CD4-positive, alpha-beta T cell treated with Interleukin-4 for 4 hours (primary cell): ENCODE measurements around the gene CYP2F1.
"Not testable (repeated sequence)": the region's sequence is repeated elsewhere in the genome, so short reads cannot be mapped to it uniquely, and the experiment has no call there.

Experiments
- DNase-seq: peaks from one replicate; pipeline ENCODE4 v3.0.0-alpha.2; 2020

The CYP2F1 gene

GRCh38 chr19:41127801-41128300, 13.6 kb downstream of the CYP2F1 start:
- DNase-seq: peak; percentile 80

DNA sequence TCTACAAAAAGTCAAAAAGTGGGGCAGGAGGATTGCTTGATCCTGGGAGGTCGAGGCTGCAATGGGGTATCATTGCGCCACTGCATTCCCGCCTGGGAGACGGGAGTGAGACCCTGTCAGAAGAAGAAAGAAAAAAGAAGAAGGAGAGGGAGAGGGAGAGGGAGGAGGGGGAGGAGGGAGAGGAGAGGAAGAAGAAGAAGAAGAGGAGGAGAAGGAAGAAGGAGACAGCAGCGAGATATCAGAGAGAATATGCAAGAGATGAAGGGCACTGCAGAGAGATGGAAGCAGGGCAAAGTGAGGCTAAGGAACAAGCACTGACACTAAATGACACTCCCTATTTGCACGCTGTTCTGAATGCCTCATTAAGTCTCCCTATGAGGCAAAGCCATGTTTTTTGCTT, 14.5 kb downstream of the CYP2F1 start:
- no peak for DNase-seq

- DNase-seq: no peak
Measured at GRCh38 chr19:41131186-41131585, 17.0 kb downstream of the CYP2F1 start.

DNA sequence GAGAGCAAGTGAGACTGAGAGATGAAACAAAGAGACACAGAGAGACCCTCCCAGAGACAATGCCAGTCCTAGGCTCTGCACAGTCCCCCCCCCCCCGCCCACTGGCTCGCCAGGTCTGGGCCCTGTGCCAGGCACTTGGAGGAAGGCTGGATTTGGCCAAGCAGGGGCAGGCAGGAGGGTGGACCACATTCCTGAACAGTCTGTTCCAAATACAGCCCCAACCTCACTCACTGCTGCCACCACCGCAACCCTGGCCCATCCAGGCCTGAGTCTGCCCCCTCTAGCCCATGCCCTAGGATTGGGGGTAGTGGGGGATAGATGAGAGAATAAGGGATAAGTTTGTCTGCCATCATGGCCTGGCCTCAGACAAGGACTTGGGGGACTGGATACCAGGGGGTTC, 19.0 kb downstream of the CYP2F1 start:
- DNase-seq: no peak

- DNase-seq: no peak
Measured at GRCh38 chr19:41134616-41135015, 20.4 kb downstream of the CYP2F1 start.

- peak; percentile 48 for DNase-seq
Measured at GRCh38 chr19:41135390-41136384, 21.5 kb downstream of the CYP2F1 start.

DNA sequence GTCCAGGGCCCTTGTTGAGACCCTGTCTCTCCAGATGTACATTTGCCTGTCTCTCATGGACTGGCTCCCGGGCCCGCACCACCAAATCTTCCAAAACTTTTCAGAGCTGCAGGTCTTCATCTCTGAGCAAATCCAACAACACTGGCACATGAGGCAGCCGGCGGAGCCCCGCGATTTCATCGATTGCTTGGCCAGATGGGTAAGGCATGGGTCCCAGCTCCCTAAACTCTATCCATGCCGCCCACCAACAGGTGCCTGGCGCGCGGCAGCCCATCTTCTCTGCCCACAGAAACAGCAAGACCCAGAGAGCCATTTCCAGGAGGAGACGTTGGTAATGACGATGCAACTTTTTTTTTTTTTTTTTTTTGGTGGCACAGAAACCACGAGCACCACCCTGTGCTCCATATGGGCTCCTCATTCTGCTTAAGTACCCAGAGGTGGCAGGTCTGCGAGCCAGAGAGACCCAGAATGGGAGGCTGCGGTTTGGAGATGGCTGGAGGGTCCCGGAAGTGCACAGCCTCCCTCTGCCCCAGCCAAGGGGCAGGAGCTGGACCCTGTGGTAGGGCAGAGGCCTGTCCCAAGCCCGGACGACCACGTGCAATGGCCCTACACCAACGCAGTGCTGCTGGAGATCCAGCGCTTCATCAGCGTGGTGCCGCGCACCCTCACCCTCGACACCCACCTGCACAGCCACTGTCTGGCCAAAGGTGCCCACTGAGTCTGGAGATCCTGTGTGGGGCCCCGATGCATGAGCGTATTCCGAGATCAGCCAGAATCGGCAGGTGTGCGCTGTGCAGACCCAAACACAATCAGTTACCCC, 22.6 kb downstream of the CYP2F1 start:
- DNase-seq: no peak

DNA sequence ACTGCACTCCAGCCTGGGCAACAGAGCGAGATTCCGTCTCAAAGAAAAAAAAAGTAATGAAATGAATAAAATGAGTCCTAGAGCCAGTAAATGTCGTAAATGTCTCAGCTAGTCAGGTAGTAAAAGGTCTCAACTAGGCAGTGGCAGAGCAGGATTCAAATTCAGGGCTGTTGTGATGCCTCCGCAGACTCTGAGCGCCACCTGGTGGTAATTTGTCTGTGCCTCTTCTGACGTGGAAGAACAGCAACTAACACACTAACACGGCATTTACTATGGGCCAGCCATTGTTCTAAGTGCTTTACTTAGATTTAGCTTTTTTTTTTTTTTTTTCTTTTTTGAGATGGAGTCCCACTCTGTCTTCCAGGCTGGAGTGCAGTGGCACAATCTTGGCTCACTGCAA, 30.2 kb downstream of the CYP2F1 start:
- DNase-seq: peak; percentile 89

GRCh38 chr19:41149831-41150230, 35.6 kb downstream of the CYP2F1 start:
- no peak for DNase-seq

GRCh38 chr19:41150986-41151385, 36.8 kb downstream of the CYP2F1 start:
- not testable (repeated sequence) for DNase-seq

- DNase-seq: no peak
Measured at GRCh38 chr19:41154060-41154459, 39.8 kb downstream of the CYP2F1 start.

GRCh38 chr19:41156207-41156606, 42.0 kb downstream of the CYP2F1 start:
- no peak for DNase-seq

DNA sequence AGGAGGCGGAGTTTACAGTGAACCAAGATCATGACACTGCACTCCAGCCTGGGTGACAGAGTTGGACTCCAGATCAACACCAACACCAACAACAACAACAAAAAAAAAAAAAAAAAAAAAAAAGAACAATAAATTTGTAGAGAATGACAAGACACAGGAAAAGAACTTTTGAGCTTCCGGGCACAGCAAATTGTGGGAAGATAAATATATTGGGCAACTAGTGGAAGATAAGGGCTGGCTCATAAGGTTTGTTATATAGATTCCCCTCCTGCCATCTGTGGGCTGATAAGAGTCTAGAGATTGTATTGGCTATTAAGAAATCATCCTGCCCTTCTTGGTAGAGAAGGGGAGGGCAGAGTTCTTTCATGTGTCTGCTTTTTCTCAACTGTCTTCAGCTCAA, 45.6 kb downstream of the CYP2F1 start:
- DNase-seq: no peak

- DNase-seq: no peak
Measured at GRCh38 chr19:41161903-41162302, 47.7 kb downstream of the CYP2F1 start.

GRCh38 chr19:41166944-41167804, 52.9 kb downstream of the CYP2F1 start:
- no peak for DNase-seq

GRCh38 chr19:41172297-41173164, 58.3 kb downstream of the CYP2F1 start:
- no peak for DNase-seq

GRCh38 chr19:41174297-41174928, 60.2 kb downstream of the CYP2F1 start:
- no peak for DNase-seq

- peak; percentile 50 for DNase-seq
Measured at GRCh38 chr19:41175801-41176777, 61.9 kb downstream of the CYP2F1 start.
